Endothelial cell (in vitro differentiated cells): Measurements from ENCODE around the gene KIF5B. TPM values are rescaled to one million over a fixed set of nuclear protein-coding genes. Genes with fewer than 3 reads are reported as not detected.
"Not testable (repeated sequence)": the region's sequence is repeated elsewhere in the genome, so short reads cannot be mapped to it uniquely, and the experiment has no call there.

ENCODE experiments used
- DNase-seq: peaks from one replicate; pipeline ENCODE4 v3.0.0; 2021; ENCODE audit warnings: low spot score
- H3K27ac Mint-ChIP-seq: one replicate; pipeline ENCODE4 v1.8.0; 2021; ENCODE audit warnings: mixed read lengths, inconsistent platforms; ENCODE audit not compliant: unreplicated experiment
- H3K27me3 Mint-ChIP-seq: one replicate; pipeline ENCODE4 v1.8.0; 2021; ENCODE audit warnings: mild to moderate bottlenecking, moderate library complexity, mixed read lengths, inconsistent platforms; ENCODE audit not compliant: unreplicated experiment
- H3K36me3 Mint-ChIP-seq: one replicate; pipeline ENCODE4 v1.8.0; 2021; ENCODE audit warnings: mild to moderate bottlenecking, low read depth, mixed read lengths, inconsistent platforms; ENCODE audit not compliant: unreplicated experiment
- H3K4me1 Mint-ChIP-seq: one replicate; pipeline ENCODE4 v1.8.0; 2021; ENCODE audit warnings: mild to moderate bottlenecking, mixed read lengths, inconsistent platforms; ENCODE audit not compliant: unreplicated experiment
- H3K4me3 Mint-ChIP-seq: one replicate; pipeline ENCODE4 v1.8.0; 2021; ENCODE audit warnings: mild to moderate bottlenecking, mixed read lengths, inconsistent platforms; ENCODE audit not compliant: unreplicated experiment
- H3K9me3 Mint-ChIP-seq: one replicate; pipeline ENCODE4 v1.8.0; 2021; ENCODE audit warnings: mixed read lengths, inconsistent platforms; ENCODE audit not compliant: unreplicated experiment
- CTCF ChIP-seq: fragments of 200-600 bp; sonication (generic); IDR thresholded peaks from one replicate; pipeline ENCODE4 v1.5.0; 2021; ENCODE audit warnings: antibody characterized with exemption; ENCODE audit not compliant: unreplicated experiment
- total RNA-seq: library from RNA; stranded (reverse); fragmentation: NEBNext Ultra II Directional; extraction: Animal tissue kit (Norgen Biotek cat#: 25700); gene quantifications from one replicate; pipeline ENCODE4 v1.2.1, GENCODE V29; 2021; ENCODE audit not compliant: unreplicated experiment

The KIF5B gene
- total RNA-seq, 1 donor from 2014 or later: 102 TPM

GRCh38 chr10:31972519-31973041 is 83.6 kb downstream of the KIF5B start:
- H3K27ac Mint-ChIP-seq: no peak overlapping the region
- H3K4me3 Mint-ChIP-seq: no peak overlapping the region
- peaks cover 23% of the 10 kb centered on the region for H3K4me1 Mint-ChIP-seq
- peaks cover 3% of the 10 kb centered on the region for H3K27me3 Mint-ChIP-seq
- TF ChIP-seq CTCF: no peak
- no peaks in the 10 kb centered on the region for H3K9me3 Mint-ChIP-seq
- no peak for DNase-seq
- peaks cover 4% of the 10 kb centered on the region for H3K36me3 Mint-ChIP-seq

DNA sequence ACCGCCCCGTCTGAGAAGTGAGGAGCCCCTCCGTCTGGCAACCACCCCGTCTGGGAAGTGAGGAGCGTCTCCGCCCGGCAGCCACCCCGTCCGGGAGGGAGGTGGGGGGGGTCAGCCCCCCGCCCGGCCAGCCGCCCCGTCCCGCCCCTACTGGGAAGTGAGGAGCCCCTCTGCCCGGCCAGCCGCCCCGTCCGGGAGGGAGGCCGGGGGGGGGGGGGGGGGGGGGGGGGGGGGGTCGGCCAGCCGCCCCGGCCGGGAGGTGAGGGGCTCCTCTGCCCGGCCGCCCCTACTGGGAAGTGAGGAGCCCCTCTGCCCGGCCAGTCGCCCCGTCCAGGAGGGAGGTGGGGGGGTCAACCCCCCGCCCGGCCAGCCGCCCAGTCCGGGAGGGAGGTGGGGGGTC is 86.4 kb downstream of the KIF5B start:
- H3K27me3 Mint-ChIP-seq, H3K36me3 Mint-ChIP-seq, H3K27ac Mint-ChIP-seq, H3K9me3 Mint-ChIP-seq, H3K4me1 Mint-ChIP-seq, H3K4me3 Mint-ChIP-seq, DNase-seq: not testable (repeated sequence)

DNA sequence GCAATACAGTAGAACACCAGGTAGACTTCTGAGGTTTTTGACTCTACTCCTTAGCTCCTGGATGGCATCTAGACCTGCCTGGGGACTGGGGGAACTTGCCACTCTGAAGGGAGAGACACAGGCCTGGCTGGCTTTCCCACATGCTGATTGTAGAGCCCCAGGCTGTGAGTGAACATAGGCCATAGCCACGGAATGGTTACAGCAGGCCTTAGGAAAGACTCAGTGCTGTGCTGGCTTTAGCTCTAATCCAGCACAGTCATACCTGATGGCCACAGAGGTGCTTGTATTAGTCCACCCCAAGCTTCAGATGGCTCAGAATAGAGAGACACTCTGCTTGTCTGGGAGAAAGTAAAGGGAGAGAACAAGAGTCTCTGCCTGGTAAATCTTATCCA is 92.6 kb downstream of the KIF5B start:
- H3K27ac Mint-ChIP-seq: no peak overlapping the region
- DNase-seq: no peak
- H3K4me3 Mint-ChIP-seq: no peak overlapping the region
- H3K9me3 Mint-ChIP-seq: no peaks in the 10 kb centered on the region
- peaks cover 10% of the 10 kb centered on the region for H3K4me1 Mint-ChIP-seq
- peaks cover 3% of the 10 kb centered on the region for H3K27me3 Mint-ChIP-seq
- no peak for TF ChIP-seq CTCF
- H3K36me3 Mint-ChIP-seq: no peaks in the 10 kb centered on the region

DNA sequence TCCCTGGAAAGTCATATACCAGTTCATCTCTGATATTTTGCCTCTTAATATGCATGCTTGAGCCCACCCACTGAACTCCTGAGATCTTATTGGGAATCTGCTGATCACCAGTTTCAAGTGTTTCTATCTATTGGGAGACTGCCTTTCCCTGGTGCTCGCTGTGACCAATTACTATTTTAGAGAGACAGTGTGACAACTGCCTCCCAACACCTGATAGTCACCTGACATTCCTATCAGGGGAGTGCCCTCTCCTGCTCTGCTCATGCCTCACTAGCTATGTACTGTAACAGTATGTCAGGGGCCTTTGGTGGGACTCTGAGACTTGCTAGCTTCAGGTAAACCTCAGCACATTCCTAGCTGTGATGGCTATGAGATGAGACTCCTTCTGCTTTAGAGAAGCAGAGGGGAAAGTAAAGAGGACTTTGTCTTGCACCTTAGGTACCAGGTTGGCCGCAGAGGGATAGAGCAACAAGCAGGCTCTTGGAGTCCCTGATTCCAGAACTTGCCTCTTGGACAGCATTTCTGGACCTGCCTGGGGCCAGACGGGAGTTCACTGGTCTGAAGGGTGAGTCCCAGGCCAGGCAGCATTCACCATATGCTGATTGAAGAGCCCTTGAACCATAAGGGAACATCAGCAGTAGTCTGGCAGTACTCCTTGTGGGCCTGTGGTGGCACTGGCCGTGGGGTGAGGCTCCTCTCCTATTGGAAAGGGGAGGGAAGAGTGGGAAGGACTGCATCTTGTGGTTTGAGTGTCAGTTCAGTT is 93.2 kb downstream of the KIF5B start:
- TF ChIP-seq CTCF: no peak
- Mint-ChIP-seq H3K27me3 (peaks cover 3% of the 10 kb centered on the region), H3K9me3 (no peaks in the 10 kb centered on the region), H3K4me1 (peaks cover 10% of the 10 kb centered on the region), H3K36me3 (no peaks in the 10 kb centered on the region), H3K27ac (no peak overlapping the region), H3K4me3 (no peak overlapping the region)
- no peak for DNase-seq

GRCh38 chr10:31961277-31962074 is 94.7 kb downstream of the KIF5B start:
- H3K4me3 Mint-ChIP-seq: no peak overlapping the region
- H3K36me3 Mint-ChIP-seq: peaks cover 1% of the 10 kb centered on the region
- H3K4me1 Mint-ChIP-seq: peaks cover 10% of the 10 kb centered on the region
- TF ChIP-seq CTCF: no peak
- H3K9me3 Mint-ChIP-seq: no peaks in the 10 kb centered on the region
- H3K27ac Mint-ChIP-seq: no peak overlapping the region
- peaks cover 3% of the 10 kb centered on the region for H3K27me3 Mint-ChIP-seq
- DNase-seq: no peak
